GM04503 (cell line): ENCODE data around the gene GMPPB.
"Not testable (repeated sequence)": the region's sequence is repeated elsewhere in the genome, so short reads cannot be mapped to it uniquely, and the experiment has no call there.

Experiments used
- DNase-seq: peaks from one replicate; pipeline ENCODE4 v3.0.0-alpha.2; 2012; ENCODE audit warnings: low read depth

The GMPPB gene

DNA sequence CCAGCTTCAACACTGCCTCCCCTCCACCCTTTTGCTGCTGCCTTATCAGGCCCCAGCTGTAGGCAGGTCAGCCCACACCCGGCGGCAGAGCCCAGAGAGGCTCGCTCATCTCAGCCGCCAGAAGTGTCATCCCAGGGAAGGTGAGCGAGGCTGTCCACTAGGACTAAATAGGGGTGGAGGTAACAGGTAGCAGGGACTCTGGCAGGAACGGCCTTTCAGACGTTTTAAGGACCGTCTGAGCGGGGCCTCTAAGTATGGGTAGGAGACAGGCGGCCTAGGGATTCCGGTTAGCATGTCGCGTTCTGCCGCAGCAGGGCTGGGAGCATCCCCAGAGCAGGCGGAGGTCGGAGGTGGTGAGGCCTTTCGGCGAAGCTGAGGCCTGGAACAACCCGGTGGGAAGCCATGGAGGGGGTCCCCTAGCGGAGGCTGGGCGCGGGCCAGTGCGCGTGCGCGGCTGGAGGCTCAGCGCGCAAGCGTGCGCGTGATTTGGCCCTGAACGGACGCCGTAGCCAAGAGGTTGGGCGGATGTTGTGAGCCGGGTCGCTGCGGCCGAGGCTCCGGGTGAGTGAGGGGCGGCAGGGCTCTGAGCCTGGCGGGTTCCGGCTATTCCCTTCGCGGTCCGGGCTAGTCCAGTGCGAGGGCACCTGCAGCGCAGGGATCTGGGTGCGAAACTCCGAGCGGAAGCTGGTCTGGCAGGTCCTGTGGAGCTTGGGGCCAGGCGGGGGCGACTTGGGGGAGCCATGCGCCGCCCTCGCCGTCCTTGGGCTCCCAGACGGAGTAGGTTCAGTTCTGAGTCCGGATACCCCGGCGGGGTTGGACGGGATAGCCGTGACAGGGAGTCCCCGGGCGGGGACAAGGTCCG lies 34.5 kb downstream of the GMPPB start, which contains the start of the genes MST1 and RNF123:
Gene MST1, minus strand, starts transcription at position 429 of the 862 bp plus-strand sequence. CDS start 783 bp downstream, outside the sequence.
Gene RNF123, plus strand, starts transcription at position 512 of the 862 bp plus-strand sequence. CDS start 1,609 bp downstream, outside the sequence.
- peak; percentile 51 for DNase-seq

DNA sequence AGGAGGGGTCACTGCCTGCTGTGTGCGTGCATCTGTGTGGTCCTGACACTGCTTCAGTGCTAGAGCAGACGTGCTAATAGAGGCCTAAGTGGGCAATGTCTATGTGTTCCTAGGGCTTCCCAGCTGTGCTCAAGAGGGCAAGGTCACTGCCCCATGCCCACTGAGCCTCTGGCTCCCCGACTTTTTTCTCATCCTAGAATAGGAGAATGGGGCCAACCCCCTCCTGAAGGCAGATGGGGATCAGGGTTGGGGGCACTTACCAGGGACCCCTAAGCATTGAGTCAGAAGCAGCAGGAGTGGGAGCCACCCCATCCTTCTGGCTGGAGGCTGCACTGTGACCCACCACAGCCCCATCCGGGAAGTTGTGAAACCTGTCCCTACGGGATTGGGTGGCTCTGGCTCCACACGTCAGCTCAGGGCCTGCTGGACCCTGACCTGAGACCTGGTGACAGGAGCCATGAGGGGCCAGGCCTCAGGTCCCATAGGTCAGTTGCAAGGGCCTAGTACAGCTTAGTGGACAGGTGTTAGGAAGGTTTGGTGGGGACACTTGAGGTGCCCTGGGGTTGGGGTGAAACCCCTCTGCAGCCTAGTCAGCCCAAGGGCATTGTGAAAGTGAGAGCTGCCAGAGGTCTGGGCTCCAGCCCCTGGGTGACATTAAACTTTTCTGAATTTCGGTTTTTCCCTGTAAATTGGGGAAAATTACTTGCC lies 35.3 kb downstream of the GMPPB start:
- not testable (repeated sequence) for DNase-seq

DNA sequence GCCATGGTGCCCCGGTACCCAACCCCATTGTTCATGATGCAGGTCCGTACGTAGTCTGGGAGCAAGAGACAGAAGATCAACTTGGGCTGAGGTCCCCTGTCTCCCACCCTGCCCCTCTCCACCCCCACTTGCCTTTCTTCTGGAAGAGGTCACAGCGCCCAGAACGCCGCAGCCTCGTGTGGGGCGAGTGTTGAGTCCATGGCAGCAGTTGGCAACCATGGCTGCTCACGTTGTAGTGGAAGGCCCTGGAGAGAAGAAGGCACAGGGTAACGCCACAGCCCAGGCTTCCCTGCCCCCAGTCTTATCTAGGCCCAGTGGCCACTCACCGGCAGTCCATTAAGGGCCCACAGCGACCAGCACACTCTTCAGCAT lies 36.3 kb downstream of the GMPPB start:
- not testable (repeated sequence) for DNase-seq

DNA sequence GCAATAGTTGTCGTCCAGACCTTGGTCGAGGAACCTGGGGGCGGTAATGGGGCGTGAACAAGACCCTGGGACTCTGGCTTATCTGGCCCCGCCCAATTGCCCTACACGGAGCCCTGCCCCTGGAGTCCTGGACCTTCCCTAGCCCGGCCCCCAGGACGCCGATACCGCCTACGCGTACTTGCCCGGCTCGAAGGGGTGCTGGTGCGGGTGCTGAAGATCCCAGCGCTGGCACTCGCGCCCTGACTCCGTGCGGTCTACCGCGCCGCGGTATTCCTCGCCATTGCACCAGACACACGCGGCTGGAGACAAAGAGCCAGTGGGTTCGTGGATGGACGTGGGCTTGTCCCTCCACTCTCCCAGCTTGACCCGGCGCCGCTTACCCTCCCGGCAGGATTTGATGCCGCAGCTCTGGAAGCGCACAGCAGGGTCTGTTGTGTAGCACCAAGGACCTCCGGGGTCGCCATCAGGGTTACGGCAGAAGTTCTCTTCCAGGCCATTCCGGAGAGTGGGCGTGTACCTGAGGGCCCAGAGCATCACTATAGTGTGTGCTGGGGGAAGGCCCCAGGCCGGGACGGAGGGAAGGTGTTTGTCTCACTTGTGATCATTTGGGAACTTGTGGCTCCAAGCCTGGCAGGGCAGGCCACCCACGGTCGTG lies 36.9 kb downstream of the GMPPB start:
- not testable (repeated sequence) for DNase-seq

DNA sequence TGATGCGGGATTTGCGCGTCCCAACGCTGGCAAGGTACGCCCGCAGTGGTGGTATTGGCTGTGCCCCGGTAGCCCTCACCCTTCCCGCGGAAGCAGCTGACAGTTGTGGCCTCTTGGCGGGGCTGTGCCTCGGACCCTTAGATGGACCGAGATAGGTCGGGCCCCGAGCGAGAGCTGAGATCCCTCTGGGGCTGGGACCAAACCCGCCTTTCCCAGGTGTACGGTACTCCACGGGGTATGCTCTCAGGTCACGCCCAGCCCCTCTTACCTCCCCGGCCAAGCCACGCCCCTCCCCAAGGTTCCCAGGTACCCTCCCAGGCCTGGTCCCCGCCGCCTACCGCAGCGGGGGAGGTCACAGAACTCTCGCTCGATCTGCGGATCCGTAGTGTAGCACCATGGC lies 37.4 kb downstream of the GMPPB start:
- not testable (repeated sequence) for DNase-seq

DNA sequence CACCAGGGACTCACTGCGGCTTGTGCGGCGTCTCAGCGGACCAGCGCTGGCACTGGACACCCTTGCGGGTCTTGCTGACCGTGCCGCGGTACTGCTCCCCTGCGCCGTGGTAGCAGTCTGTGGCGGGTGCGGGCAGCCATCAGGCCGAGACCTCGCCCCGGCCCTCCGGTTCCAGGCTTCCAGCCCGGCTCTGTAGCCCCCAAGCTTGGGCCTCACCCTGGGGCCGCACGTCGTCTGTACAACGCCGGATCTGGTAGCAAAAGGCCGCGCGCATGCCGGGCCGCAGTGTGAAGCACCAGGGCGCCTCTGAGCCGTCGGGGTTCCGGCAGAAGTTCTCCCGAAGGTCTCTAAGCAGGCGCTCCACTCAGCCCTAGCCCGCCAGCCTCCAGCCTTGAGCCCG lies 37.9 kb downstream of the GMPPB start:
- DNase-seq = not testable (repeated sequence)

DNA sequence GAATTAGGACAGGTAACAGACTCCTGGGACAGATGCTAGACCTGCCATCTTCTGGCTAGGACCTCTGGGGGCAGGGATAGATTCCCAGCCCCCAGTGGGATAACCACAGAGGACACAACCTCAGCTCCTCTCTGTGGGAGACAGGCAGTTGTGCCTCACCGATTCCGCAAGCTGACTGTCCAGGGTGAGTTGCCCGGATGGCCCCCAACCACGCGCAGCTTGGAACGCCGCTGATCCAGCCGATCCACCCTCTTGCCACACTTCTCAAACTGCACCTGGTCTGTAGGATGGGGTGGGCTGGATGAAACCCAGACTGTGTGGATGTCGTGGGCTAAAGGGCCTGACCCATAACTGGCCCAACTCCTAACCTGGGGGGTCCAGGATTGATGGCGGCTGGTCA lies 38.6 kb downstream of the GMPPB start:
- DNase-seq = not testable (repeated sequence)

DNA sequence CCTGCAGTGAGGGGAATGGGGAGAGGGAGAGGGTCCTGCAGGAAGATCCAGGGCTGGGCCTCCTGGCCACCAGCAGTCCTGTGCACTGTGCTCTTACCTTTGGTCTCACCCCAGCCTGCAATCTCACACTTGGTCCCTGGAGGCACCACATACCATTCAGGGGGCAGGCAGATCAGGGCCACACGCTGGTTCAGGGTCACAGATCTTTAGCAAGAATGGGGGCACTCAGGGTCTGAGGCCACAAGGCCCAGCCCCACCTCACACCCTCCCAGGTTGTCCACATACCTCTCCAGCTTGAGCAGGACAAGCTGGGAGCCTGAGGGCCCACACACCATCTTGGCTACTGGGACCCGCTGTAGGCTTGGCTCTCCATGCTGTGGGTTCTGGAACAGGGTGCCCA lies 39.3 kb downstream of the GMPPB start:
- DNase-seq = not testable (repeated sequence)

DNA sequence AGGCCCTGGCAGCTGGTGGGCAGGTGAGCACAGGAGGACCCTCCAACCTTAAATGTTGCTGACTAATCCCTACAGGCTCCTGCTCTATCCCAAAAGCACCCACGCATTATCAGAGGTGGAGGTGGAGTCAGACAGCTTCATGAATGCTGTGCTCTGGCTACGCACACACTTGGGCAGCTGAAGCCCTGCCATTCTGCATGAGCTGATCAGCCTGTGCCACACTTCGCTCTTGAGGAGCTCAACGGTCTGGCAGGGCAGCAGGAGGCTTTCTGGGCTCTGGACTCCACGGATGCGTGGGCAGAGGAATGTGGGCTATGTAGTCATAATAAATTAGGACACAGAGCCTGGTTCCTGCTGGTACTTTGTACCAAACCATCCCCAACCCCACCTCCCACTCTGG lies 40.6 kb downstream of the GMPPB start:
- no peak for DNase-seq

DNA sequence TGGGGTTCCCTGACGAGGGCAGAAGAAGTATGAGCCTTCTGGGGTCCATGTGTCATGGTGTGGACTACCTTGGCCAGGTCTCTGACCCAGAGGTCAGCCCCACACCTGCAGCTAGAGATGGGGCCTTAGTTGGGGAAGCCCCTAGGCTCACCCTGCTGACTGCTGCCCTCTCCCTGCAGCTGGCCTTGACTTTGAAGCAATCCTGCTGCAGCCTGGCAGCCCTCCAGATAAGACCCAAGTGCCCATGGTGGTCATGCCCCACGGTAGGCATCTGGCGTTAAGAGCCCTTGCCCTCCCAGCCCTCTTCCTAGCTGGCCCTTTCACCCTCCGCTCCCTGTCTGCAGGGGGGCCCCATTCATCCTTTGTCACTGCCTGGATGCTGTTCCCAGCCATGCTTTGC lies 42.2 kb downstream of the GMPPB start:
- DNase-seq = no peak

DNA sequence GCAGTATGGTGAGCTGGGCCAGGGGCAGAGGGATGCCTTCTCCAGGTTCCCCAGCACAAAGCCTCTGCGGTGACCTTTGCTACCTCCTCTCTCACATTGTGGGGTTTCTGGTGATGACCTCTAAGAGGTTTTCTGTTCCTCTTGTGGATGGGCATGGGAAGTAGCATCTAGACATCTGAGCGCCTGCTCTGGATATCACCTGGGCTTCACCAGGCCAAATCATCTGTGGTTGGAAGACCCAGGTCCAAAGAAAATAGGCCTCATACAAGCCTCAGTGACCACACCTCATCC lies 42.6 kb downstream of the GMPPB start:
- no peak for DNase-seq

DNA sequence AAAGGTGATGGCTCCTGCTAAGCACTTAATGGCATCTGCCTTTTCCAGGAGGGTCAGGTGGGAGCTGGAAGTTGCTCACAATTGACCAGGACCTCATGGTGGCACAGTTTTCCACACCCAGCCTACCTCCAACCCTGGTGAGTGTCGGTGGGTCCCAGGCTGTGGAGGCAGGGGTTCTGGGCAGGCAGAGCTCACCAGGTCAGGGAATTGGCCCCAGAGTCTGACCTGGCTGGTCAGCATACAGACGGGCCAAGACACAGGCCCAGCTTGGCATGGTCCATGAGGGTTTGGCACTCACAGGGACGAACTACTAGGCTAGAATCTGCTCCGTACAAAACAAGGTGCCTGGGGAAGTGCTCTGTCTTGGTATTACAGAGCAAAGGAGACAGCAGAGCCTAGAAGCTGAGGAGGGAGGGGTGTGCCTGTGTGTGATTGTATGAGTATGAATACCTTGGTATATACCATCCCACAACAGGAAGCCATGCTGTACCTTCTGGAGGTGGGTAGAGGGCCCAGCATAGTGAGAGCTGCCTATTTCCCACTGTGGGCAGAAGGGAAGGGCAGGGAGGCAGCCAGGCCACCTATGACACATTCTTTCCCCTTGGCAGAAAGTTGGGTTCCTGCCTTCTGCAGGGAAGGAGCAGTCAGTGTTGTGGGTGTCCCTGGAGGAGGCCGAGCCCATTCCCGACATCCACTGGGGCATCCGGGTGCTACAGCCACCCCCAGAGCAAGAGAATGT lies 43.1 kb downstream of the GMPPB start:
- DNase-seq = no peak

DNA sequence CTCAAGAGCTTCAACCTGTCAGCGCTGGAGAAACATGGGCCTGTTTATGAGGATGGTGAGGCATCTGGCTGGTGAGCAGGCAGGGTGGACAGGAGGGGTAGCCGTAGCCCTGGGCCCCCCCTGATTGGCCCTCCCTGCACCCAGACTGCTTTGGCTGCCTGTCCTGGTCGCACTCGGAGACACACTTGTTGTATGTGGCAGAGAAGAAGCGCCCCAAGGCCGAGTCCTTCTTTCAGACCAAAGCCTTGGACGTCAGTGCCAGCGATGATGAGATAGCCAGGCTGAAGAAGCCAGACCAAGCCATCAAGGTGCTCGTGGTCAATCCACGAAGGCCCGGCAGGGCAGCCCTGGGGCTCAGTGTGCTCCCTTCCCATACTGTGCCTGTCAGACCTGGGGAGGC lies 47.8 kb downstream of the GMPPB start:
- no peak for DNase-seq

DNA sequence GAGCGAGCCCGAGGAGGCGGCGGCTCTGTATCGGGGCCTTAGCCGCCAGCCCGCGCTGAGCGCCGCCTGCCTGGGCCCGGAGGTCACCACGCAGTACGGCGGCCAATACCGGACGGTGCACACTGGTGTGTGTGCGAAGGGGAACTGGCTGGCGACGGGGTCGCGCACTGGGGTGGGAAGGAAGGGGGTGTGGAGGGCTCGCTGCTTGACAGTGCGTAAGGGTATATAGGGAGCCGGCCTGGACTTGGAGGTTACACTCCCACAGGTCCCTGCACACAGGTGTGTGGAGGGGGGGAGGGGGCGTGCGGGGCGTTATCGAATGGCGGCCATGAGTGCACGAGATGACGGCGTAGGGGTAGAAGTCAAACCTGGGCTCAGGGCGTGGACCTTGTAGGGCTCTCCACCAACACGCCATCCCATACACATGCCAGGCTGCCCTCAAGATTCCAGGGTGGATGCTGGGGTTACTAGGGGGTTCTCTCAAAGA lies 49.2 kb downstream of the GMPPB start:
- DNase-seq = no peak

DNA sequence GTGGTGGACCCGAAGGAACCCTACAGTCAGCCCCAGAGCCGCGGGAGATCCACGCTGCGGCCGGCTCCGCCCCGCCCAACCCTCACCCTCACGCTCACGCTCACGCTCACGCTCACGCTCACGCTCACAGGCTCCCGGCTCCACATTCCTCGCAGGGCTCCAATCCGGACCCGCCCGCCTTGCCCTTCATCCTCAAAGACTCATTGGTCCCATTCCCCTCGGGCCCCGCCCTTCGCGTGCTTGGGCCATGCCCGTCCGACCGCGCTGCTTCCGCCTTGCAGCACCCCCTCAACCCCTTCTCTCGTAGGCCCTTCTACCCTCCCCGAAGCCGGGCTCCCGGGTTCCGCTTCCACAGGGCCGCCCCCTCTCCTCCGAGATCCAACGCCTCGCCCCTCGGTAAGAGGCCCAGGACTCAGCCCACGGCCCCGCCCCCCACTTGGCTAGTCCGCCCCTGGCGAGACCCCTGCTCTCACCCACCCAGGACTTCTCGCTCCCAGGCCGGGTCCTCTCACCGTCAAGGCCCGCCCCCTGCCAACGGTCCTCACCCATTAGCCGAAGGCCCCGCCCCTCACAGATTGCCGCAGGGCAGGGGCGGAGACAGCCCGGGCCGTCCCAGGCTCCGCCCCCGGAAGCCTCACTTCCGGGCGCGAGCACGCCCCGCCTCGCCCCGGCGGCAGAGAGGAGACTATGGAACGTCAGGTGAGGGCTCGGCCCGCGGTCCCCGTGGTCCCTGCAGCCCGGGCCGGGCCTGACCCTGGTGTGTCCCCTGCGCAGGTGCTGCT lies 49.8 kb downstream of the GMPPB start, which contains the start of gene APEH:
Gene APEH, plus strand, starts transcription at position 637 of the 782 bp plus-strand sequence. Its CDS starts 51 bp downstream, at position 688.
- DNase-seq = peak; percentile 89

DNA sequence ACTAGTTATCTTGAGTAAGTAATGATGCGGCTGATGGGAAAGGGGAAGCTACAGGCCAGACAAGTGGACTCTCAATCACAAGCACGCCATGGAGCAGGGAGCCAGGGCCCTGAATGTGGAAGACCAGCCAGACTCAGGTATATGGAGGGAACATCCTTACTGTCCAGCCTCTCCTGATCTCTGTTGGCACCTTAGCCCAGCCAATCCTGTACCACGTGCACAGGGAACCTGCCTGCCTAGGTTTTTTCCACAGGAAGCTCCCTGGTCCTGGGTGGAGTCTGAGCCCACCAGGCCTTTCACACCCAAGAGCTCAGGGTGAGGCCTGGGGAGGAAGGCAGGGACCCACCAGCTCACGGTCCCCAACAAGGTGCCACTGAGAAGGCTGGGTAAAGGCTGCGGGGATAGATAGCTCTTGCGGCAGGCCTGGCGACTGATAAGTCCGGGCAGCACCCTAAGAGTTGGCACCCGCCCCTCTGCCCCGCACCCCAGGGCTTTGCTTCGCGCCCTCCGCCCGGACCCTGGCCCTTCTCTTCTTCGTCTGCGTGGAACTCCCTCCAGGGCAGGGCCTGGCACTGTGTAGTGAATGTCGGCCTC lies 50.5 kb downstream of the GMPPB start:
- no peak for DNase-seq

DNA sequence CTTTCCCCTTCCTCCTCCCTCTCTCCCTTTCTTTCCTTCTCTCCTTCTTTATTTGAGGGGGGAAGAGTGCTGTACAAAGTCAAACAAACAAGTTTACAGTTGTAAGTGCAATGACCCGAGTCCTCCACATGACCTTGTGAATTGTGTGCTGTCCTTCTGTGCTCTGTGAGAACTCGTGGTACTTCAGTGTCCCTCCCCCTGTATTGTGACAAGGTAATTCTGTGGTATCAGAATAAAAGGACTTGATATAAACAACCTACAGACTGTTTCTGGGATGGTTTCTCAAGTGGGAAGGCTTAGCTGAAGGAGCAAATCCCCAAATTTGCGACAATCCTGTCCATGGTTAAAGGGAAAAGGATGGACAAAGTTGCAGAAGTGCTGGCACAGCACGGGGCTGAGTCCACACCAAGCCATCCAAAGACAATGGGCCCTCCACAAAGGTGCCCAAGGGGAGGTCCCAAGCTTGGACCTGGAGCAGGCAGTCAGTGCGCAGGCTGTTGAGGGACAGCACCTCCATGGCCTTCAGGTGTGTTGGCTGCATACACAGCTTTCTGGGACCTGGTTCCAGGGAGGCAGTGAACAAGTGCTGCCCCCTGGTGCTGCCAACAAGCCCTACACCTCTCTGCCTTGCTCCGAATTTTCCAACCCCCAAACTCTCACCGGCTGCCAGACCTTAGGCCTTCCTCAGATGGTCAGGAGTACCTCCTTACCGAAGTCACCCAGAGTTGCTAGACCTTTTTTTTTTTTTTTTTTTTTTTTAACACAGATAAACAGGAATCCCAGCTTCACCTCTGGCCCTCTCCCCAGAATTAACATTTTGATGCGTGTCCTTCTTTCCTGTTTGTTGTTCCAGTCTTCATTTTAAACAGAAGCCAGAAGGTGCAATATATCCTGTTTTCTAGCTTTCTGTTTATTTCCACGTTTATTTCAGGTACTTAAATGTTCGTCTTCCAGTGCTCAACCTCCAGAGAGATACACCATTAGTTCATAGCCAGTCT lies 52.2 kb downstream of the GMPPB start:
- no peak for DNase-seq

DNA sequence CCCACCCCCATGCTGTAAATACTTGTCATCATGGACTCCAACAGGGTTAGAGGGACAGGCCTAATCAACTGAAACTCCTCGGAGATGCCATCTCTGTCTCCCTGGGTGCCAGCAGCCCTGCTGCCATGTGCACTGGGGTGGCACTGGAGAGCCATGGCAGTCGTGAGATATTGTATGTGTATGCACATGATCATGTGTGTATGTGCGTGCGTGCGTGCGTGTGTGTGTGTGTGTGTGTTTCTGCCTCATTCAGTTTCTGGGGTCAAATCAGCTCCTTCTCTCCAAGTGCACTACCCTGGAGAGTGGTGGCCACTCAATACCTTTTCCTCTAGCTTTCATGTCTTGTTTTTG lies 52.8 kb downstream of the GMPPB start:
- DNase-seq = no peak
